ENCODE measurements around the gene PROX1.

DNA sequence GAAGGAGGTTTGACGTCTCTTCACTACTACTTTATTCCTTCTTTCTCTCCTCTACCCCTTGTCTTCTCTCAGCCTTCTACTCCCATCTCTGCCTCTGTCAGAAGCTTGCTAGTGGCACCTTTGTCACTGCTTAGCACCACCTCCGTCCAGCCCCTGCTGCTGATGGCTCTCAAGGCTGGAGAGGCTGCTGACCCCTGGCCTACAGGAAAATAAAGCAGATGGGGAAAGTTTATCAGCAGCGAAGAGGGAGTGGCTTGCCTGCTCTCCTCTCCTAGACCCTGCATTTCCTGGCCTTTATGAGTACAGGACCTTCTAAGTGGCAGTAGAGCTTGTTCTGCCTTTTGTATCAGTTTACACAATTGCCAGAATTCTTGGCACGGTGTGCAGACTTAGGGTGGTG lies 27.0 kb downstream of the PROX1 start:
- TF ChIP-seq POLR2A (IDR thresholded peaks at IDR 0.05) (no peak), CTCF (IDR thresholded peaks at IDR 0.05) (no peak)

All from esophagus squamous epithelium (tissue), 4 donors.